Activated T-helper 1 cell treated with anti-CD3 and anti-CD28 coated beads, Interleukin-12 subunit alpha, Interleukin-12 subunit beta, Interleukin-2, Interleukin-4 antibody, amounts not matched to agents 30 ng/mL and 10 ng/mL and 1 ng/mL, durations not matched to agents 14 hours and 24 hours and 36 hours (primary cell): ENCODE data around the gene GTF3A. TPM values are rescaled to one million over a fixed set of nuclear protein-coding genes. Genes with fewer than 3 reads are reported as not detected.
A peak's percentile ranks its signal among the peaks of the same experiment; 100 is the strongest.

Experiments
- DNase-seq: peaks from one replicate; pipeline ENCODE4 v3.0.0; 2021; ENCODE audit warnings: low spot score
- H3K27ac Mint-ChIP-seq: one replicate; pipeline ENCODE4 v1.8.0; 2021; ENCODE audit warnings: mild to moderate bottlenecking, mixed read lengths
- H3K27me3 Mint-ChIP-seq: one replicate; pipeline ENCODE4 v1.8.0; 2022; ENCODE audit warnings: mild to moderate bottlenecking, moderate library complexity, mixed read lengths; ENCODE audit not compliant: insufficient read depth
- H3K36me3 Mint-ChIP-seq: one replicate; pipeline ENCODE4 v1.8.0; 2021; ENCODE audit warnings: low read depth, mixed read lengths
- H3K4me1 Mint-ChIP-seq: one replicate; pipeline ENCODE4 v1.8.0; 2021; ENCODE audit warnings: low read depth, mixed read lengths
- H3K4me3 Mint-ChIP-seq: one replicate; pipeline ENCODE4 v1.8.0; 2021; ENCODE audit warnings: mild to moderate bottlenecking, moderate library complexity, mixed read lengths
- H3K9me3 Mint-ChIP-seq: one replicate; pipeline ENCODE4 v1.8.0; 2021; ENCODE audit warnings: mixed read lengths
- intact Hi-C: fragments of 100-400 bp; cut with micrococcal nuclease; formaldehyde crosslinking; loops from one replicate; pipeline ENCODE4 v1.15.1; 2024
- total RNA-seq: library from RNA; stranded (reverse); gene quantifications from 2 replicates; pipeline ENCODE4 v1.2.3, GENCODE V29; 2022

GTF3A gene
- total RNA-seq, 1 donor from 2014 or later, result 255 TPM

DNA sequence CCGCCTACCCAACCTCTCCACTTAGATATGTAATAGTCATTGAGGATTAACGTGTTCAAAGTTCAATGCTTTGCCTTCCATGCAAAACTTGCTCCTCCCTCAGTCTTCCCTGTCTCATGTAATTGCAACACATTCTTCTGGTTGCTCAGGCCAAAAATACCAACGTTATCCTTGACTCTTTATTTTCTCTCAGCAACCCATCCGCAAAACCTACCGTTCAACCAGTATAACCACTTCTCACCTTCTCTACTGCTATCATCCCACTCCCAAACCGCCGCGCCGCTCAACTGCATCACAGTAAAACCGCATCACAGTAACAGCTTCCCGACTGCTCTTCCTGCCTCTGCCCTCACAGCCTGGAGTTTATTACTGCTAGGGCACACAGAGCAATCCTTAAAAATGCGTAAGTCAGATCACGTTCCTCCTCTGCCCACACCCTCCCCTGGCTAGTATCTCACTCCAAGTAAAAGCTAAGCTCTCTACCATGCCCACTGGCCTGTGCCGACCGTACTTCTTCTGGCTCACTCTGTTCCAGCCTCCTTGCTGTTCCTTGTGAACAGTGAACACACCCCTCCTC lies 17.7 kb downstream of the GTF3A start:
- peaks cover 38% of the 10 kb centered on the region for H3K36me3 Mint-ChIP-seq
- H3K27ac Mint-ChIP-seq, result peak overlapping the region; percentile 4
- DNase-seq, result no peak
- H3K9me3 Mint-ChIP-seq, result no peaks in the 10 kb centered on the region
- peak overlapping the region; percentile 17 for H3K4me3 Mint-ChIP-seq
- intact Hi-C loops, result loop anchor here (1.0 to 10.0 kb wide), 2 partner anchors 8 to 1213 kb away; partner anchors contain the start of genes MTIF3 and POMP
- H3K4me1 Mint-ChIP-seq, result peaks cover 69% of the 10 kb centered on the region
- no peaks in the 10 kb centered on the region for H3K27me3 Mint-ChIP-seq

DNA sequence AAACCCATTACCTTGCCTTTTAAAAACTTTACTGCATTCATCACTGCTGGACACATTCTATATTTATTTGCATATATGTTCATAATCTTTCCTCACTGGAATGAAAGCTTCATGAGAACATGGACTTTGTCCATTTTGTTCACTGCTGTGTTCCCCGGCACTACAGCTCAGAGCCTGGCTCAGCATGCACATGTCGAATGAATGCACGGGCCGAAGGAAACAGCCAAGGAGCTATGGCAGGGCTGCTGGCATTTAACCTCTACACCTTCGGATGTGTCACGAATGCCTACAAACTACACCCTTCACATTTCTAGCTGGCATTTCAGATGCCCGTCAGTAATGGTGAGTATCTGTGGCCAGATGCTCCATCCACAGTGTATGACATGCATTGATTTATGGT lies 18.4 kb downstream of the GTF3A start:
- intact Hi-C loops, result loop anchor here (1.0 to 10.0 kb wide), 2 partner anchors 8 to 1212 kb away; partner anchors contain the start of genes MTIF3 and POMP
- Mint-ChIP-seq H3K4me3 (no peak overlapping the region), H3K9me3 (no peaks in the 10 kb centered on the region), H3K27me3 (no peaks in the 10 kb centered on the region), H3K4me1 (peaks cover 69% of the 10 kb centered on the region), H3K36me3 (peaks cover 31% of the 10 kb centered on the region), H3K27ac (no peak overlapping the region)
- no peak for DNase-seq

DNA sequence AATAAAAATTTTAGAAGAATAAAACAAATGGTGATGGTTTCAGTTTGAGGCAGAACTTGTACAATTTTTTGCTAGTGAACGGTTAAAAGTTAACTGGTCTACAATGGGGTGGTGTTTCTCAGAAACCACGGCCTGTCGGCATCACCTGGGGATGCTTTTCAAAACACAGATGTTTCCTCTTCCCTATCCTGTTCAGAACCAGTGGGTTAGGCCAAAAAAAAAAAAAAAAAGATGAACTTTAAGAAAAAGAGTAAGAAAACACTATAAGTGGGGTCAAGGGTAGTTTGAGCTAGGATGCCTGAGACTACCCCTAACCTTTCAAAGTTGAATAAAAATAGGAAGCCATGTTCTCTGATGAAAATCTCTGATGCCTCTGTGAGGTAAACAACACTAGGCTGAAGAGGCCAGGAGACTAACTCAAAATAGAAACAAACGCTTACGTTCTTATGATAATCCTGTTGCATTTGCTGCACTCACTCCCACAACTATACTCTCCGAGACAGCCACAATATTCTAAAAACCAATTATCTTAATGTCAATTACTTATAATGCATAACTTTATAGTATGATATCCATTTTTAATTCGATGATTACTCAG lies 22.7 kb downstream of the GTF3A start:
- Mint-ChIP-seq H3K9me3 (no peaks in the 10 kb centered on the region), H3K27ac (peak overlapping the region; percentile 80), H3K4me1 (peaks cover 68% of the 10 kb centered on the region), H3K4me3 (peak overlapping the region; percentile 58), H3K27me3 (no peaks in the 10 kb centered on the region), H3K36me3 (peaks cover 20% of the 10 kb centered on the region)
- intact Hi-C loops, result loop anchor here (10.0 kb wide), 1 partner anchor 1208 kb away; the partner anchor contains the start of gene POMP
- no peak for DNase-seq

DNA sequence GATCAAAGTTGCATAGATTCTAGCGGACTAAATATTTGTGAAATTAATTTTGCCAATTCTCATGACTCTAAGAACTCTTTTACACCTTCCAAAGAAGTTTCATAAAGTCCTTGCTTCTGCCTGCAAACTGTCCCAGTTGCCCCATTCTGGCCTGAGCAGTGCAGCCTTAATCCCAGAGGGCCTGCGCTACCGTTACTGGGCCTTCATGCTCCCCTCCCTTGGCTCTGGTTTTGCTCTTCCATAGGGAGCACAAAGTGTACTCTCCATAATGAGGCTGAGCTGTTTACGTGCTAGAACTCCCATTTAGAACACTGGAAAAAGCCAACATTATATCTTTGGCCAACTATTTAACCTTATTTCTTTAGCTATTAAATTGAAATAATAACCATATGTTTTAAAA lies 23.9 kb downstream of the GTF3A start:
- no peaks in the 10 kb centered on the region for H3K9me3 Mint-ChIP-seq
- H3K4me1 Mint-ChIP-seq, result peaks cover 63% of the 10 kb centered on the region
- peak overlapping the region; percentile 37 for H3K27ac Mint-ChIP-seq
- peaks cover 15% of the 10 kb centered on the region for H3K36me3 Mint-ChIP-seq
- intact Hi-C loops, result loop anchor here (10.0 kb wide), 1 partner anchor 1206 kb away; the partner anchor contains the start of gene POMP
- DNase-seq, result no peak
- H3K27me3 Mint-ChIP-seq, result no peaks in the 10 kb centered on the region
- peak overlapping the region; percentile 91 for H3K4me3 Mint-ChIP-seq

DNA sequence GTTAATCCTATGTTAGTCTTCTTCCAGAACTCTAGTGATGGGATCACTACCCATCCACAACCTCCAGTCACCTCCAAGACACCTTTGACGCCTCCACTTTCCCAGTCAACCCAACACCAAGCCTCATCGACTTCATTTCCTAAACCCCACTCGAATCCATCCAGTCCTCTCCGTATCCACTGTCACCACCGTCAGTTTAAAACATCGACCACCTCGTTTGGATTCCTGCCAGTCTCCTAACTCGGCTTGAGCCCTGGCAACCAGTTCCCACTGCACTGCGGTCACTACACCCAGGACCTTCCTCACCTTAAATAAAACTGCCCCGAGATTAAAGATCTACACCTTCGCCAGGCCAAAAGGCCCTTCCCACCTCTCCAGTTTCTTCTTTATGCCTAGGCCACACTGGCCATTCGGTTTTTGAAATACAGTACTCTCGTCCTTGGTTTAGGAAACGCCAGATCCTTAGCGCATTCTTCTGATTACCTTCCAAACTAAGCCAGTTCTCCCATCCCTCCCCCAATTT lies 24.7 kb downstream of the GTF3A start:
- intact Hi-C loops, result loop anchor here (10.0 kb wide), 1 partner anchor 1206 kb away; the partner anchor contains the start of gene POMP
- H3K36me3 Mint-ChIP-seq, result peaks cover 15% of the 10 kb centered on the region
- H3K4me3 Mint-ChIP-seq, result peak overlapping the region; percentile 91
- no peaks in the 10 kb centered on the region for H3K9me3 Mint-ChIP-seq
- H3K4me1 Mint-ChIP-seq, result peaks cover 63% of the 10 kb centered on the region
- no peak for DNase-seq
- H3K27me3 Mint-ChIP-seq, result no peaks in the 10 kb centered on the region
- peak overlapping the region; percentile 93 for H3K27ac Mint-ChIP-seq

DNA sequence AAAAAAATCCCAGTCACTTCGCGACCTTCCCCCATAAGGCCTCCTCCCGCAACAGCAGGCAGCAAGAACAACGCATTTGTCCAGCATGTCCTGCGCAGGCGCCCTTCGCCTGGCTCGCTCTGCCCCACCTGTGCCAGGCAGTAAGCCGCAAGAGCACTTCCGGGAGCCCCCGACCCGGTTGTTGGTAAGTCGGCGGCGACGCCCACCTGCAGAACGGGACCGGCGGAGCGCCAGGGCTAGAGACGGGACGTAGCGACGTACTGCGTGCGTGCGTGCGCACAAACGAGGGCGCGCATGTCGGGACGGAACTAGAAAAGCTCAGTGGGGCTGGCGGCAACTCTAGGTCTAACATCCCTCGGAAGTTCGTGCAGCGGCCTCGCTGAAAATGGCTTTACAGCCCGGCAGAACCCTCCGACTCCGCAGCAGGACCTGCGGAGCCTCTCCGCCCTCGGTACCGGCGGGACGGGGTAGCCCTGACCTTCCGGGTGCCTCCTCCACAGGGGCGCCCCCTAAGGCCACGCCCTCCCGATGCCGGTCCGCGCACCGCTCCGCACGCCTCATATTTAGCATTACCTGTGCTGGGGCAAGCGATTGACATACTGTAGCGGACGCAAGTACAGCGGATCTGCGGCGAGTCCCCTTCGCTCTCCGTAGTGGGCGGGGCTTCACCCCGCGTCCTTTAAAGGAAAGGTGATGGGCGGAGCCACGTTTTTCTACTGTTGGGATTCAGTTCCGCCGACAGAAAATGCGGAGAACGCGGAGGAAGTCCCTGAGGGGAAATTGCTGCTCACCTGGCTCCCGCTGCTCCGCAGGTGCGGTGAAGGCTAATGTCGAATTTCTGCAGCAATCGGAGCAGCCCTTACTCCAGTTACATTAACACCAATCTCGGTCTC lies 25.8 kb downstream of the GTF3A start, which contains the start of gene MTIF3:
Gene MTIF3 (minus strand): TSS at position 629 of the 893 bp plus-strand sequence. CDS start 10,116 bp downstream, outside the sequence.
- peaks cover 12% of the 10 kb centered on the region for H3K36me3 Mint-ChIP-seq
- peak within 1 kb of the TSS; percentile 93 for H3K27ac Mint-ChIP-seq
- peak within 1 kb of the TSS; percentile 91 for H3K4me3 Mint-ChIP-seq
- DNase-seq, result peak; percentile 95
- peaks cover 58% of the 10 kb centered on the region for H3K4me1 Mint-ChIP-seq
- intact Hi-C loops, result loop anchor here (1.0 to 10.0 kb wide), 10 partner anchors 8 to 1229 kb away; partner anchors contain the start of genes LNX2, POMP, RPL21 and USP12
- no peaks in the 10 kb centered on the region for H3K27me3 Mint-ChIP-seq
- no peaks in the 10 kb centered on the region for H3K9me3 Mint-ChIP-seq

DNA sequence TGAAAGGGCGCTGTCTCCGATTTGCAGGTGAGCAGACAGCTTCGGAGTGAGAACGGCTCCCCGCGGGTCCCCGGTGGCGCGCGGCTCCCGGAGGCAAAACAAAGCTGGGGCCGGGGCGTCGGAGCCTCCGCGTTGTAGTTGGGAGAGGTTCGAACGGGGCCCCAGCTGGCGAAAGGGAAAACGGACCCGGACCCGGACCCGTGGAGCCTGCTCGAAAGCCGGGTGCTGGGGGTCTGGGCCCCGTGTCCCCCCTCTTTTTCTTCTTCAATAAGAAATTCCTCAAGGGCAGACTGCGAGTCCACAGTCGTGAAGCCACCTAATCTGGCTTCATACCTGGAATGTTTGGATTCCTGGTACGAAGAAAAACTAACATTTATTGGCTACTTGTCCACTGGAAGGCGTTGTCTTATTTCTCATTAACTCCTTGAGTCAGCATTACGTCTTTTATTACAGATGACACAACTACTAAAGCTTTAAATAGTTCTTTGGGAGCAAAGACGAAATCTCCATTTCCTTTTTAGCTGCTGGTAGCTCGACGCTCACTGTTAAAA lies 26.6 kb downstream of the GTF3A start:
- H3K4me3 Mint-ChIP-seq, result peak overlapping the region; percentile 91

DNA sequence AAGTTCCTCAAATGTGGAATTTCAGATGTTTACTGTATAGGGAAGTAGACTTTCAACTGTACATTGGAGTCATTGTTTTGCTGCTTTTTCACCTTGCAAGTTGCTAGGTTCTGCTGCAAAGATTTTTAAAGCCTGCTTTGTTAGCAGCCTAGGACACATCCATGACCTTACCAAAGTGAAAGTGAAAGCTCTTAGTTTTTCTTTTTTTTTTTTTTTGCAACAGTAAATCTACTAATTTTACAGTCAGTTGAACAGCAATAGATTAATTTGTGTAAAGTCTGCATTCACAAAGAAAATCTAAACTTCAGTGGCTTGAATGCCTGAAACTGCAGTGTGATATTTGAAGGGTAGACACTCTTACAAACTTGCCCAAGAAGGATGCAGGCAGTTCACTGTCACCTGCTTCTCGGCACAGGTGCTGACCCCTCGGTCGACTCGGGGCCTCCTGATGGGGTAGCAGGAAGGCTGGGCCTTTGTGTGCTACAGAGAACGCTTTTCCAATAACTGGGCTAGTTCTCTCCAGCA lies 31.0 kb downstream of the GTF3A start:
- H3K9me3 Mint-ChIP-seq, result no peaks in the 10 kb centered on the region
- peak overlapping the region; percentile 90 for H3K4me3 Mint-ChIP-seq
- intact Hi-C loops, result no loop called here
- DNase-seq, result no peak
- peak overlapping the region; percentile 98 for H3K27ac Mint-ChIP-seq
- H3K27me3 Mint-ChIP-seq, result no peaks in the 10 kb centered on the region
- H3K36me3 Mint-ChIP-seq, result peaks cover 2% of the 10 kb centered on the region
- peaks cover 29% of the 10 kb centered on the region for H3K4me1 Mint-ChIP-seq

More for the DNA sequence above, 26.6 kb downstream of the GTF3A start:
- peaks cover 58% of the 10 kb centered on the region for H3K4me1 Mint-ChIP-seq
- no peak for DNase-seq
- intact Hi-C loops, result loop anchor here (1.0 to 5.0 kb wide), 9 partner anchors 9 to 1230 kb away; partner anchors contain the start of genes LNX2, RPL21 and USP12
- H3K27me3 Mint-ChIP-seq, result no peaks in the 10 kb centered on the region
- H3K36me3 Mint-ChIP-seq, result peaks cover 8% of the 10 kb centered on the region
- no peaks in the 10 kb centered on the region for H3K9me3 Mint-ChIP-seq
- peak overlapping the region; percentile 93 for H3K27ac Mint-ChIP-seq

DNA sequence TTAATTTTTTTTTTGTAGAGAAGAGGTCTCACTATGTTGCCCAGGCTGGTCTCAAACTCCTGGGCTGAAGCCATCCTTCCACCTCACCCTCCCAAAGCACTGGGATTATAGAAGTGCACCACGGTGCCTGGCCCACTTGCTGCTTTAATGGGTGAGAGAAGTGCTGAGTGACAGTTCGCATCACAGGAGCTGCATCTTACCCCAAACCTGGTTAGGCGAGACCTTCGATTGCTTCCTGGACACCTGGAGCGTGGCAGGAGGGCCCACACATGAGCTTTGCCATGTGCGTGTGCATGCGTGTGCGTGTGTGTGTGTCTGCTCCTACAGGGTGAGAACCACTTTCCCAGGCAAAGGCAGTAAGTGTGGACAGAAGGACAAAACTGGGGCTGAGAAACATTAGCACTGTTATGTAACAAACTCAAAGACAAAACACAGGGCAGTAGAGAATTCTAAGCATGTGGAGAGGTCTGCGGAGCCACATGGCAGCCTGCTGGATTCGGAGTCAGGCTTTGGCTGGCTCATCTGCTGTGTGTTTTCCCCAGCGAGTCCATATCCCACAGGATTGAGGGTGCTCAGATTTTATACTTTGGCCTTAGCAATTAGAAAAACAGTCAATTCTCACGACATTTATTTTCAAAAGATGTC lies 37.6 kb downstream of the GTF3A start:
- Mint-ChIP-seq H3K4me1 (peaks cover 6% of the 10 kb centered on the region), H3K9me3 (no peaks in the 10 kb centered on the region), H3K27me3 (no peaks in the 10 kb centered on the region), H3K36me3 (peaks cover 2% of the 10 kb centered on the region), H3K27ac (no peak overlapping the region), H3K4me3 (no peak overlapping the region)
- intact Hi-C loops, result no loop called here
- no peak for DNase-seq

DNA sequence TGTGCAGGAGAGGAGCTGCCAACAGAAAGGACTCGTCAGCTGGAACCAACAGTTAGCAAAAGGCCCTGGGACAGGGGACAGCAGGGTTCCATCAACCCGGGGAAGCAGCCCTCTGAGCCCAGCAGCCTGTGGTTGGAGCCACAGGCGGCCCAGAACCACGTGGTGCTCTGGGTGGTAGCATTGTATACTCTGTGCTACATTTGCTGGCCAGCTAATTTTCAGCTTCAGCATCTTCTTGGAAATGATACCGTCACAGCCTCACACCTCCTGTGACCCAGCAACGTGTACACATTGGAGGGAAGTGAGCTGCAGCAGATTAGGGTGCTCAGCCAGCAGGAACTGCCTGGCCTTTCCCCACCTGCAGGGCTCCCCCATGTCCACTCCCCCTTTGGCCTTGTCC lies 39.1 kb downstream of the GTF3A start:
- Mint-ChIP-seq H3K4me1 (peaks cover 6% of the 10 kb centered on the region), H3K27me3 (no peaks in the 10 kb centered on the region), H3K4me3 (no peak overlapping the region), H3K36me3 (no peaks in the 10 kb centered on the region), H3K9me3 (no peaks in the 10 kb centered on the region), H3K27ac (no peak overlapping the region)
- no peak for DNase-seq
- intact Hi-C loops, result no loop called here

DNA sequence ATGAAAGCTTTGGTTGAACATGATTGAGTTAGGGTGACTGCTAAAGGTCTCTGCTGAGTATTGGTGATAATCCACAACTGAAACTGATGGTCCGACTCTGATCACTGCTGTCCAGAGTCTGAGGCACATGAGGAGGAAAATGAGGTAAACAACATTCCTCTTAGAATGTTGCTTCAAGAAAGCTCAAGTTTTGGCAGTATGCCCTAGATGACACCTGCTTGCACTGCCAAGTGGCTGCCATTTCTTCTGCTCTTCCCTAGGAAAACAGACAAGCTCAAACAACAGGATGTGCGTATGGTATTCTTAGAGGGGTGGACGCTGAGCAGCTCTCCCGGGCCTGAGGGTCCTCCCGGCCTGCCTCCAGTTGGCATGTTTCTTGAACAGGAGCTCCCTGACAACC lies 41.2 kb downstream of the GTF3A start:
- Mint-ChIP-seq H3K27me3 (peaks cover 7% of the 10 kb centered on the region), H3K4me3 (no peak overlapping the region), H3K36me3 (no peaks in the 10 kb centered on the region), H3K27ac (no peak overlapping the region), H3K9me3 (no peaks in the 10 kb centered on the region), H3K4me1 (peaks cover 6% of the 10 kb centered on the region)
- intact Hi-C loops, result no loop called here
- DNase-seq, result no peak
